Measurements from ENCODE around the gene B3GLCT. TPM values are rescaled to one million over a fixed set of nuclear protein-coding genes. Genes with fewer than 3 reads are reported as not detected.

The B3GLCT gene
- total and polyA plus RNA-seq, 2 of the 13 experiments (the other 11 are each of a cell fraction or from before 2014, with no cell fraction given), result 2.0 to 7.1 TPM

- TF ChIP-seq FUBP1 (CRISPR knock-in tag; IDR thresholded peaks at IDR 0.05; ENCODE audit: borderline replicate concordance) (no peak), E2F5 (CRISPR knock-in tag; conservative IDR thresholded peaks at IDR 0.05) (no peak), CERS6 (CRISPR knock-in tag; IDR thresholded peaks at IDR 0.05) (no peak), KAT2B (IDR thresholded peaks at IDR 0.05; ENCODE audit: borderline replicate concordance, low read depth, low read length) (no peak), ARNTL (CRISPR knock-in tag; IDR thresholded peaks at IDR 0.05) (no peak; the same call in 1 of the 2 replicates), E2F1 (CRISPR knock-in tag; IDR thresholded peaks at IDR 0.05) (peak; percentile 83), ZBTB3 (CRISPR knock-in tag; IDR thresholded peaks at IDR 0.05; ENCODE audit: borderline replicate concordance, low read depth) (no peak), TRIM22 (IDR thresholded peaks at IDR 0.05) (no peak), STAG1 (CRISPR knock-in tag; IDR thresholded peaks at IDR 0.05) (no peak), MIER2 (CRISPR knock-in tag; IDR thresholded peaks at IDR 0.05) (no peak), ZSCAN21 (CRISPR knock-in tag; IDR thresholded peaks at IDR 0.05; ENCODE audit: borderline replicate concordance) (no peak), ASH2L (IDR thresholded peaks at IDR 0.05; ENCODE audit: insufficient read length, low read depth, low read length) (no peak), ZNF256 (CRISPR knock-in tag; conservative IDR thresholded peaks at IDR 0.05) (no peak), HCFC1 (IDR thresholded peaks at IDR 0.05; ENCODE audit: low read depth, low read length) (peak; percentile 97), CBFB (CRISPR knock-in tag; IDR thresholded peaks at IDR 0.05) (0 out of 2 replicates have a peak, but pooled peaks have one; percentile 27), ZNF296 (CRISPR knock-in tag; conservative IDR thresholded peaks at IDR 0.05) (no peak), IKZF1 (IDR thresholded peaks at IDR 0.05) (no peak), PCBP1 (IDR thresholded peaks at IDR 0.05; ENCODE audit: borderline replicate concordance, low read depth, low read length) (no peak), MAX (IDR thresholded peaks at IDR 0.05) (peak; percentile 55), FOXA3 (CRISPR knock-in tag; IDR thresholded peaks at IDR 0.05) (peak; percentile 35; the same call in 1 of the 2 replicates), CSRNP2 (CRISPR knock-in tag; conservative IDR thresholded peaks at IDR 0.05; ENCODE audit: low read depth) (no peak)
Measured at GRCh38 chr13:31162151-31163008, 37.4 kb upstream of the B3GLCT start (continued).
